ENCODE measurements around the gene CYP26C1. TPM values are rescaled to one million over a fixed set of nuclear protein-coding genes. Genes with fewer than 3 reads are reported as not detected.

The CYP26C1 gene
- total RNA-seq, 1 donor from 2014 or later: 0.05 TPM

- no peak for DNase-seq (ENCODE audit: missing footprints)
Measured at GRCh38 chr10:93074597-93075368, 14.2 kb downstream of the CYP26C1 start.

GRCh38 chr10:93075369-93076221 is 15.0 kb downstream of the CYP26C1 start:
- no peak for ATAC-seq
- DNase-seq (ENCODE audit: missing footprints): no peak
- intact Hi-C loops (cut with DNase I): no loop called here

More at GRCh38 chr10:93074597-93075368, 14.2 kb downstream of the CYP26C1 start:
- intact Hi-C loops (cut with DNase I): no loop called here
- ATAC-seq: no peak

- ATAC-seq (no peak), DNase-seq (ENCODE audit: missing footprints) (no peak)
- intact Hi-C loops (cut with DNase I): no loop called here
Measured at GRCh38 chr10:93076871-93077270, 16.3 kb downstream of the CYP26C1 start.

DNA sequence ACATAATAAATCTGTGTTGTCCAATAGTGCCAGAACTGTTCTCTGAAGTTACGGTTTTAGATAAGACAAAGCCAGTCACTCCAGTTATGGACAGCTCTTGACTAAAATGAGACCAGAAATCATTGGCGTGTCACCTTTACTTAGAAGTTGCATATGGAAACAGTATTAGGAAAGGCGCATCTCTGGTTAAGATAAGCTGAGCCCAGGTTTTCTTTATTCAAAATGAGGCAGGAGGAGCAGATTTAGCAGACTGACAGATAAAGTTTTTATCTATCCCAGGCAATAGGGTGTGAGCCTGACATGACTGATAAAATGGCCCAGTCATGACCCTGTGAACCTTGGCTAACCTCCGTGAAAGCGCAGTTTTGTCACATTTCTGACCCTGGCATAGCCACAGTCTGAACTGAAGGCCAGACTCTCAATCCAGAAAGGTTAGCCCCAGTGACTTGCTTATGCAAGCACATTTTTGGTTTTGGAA is 17.3 kb downstream of the CYP26C1 start:
- DNase-seq (ENCODE audit: missing footprints): no peak
- intact Hi-C loops (cut with DNase I): no loop called here
- no peak for ATAC-seq

DNA sequence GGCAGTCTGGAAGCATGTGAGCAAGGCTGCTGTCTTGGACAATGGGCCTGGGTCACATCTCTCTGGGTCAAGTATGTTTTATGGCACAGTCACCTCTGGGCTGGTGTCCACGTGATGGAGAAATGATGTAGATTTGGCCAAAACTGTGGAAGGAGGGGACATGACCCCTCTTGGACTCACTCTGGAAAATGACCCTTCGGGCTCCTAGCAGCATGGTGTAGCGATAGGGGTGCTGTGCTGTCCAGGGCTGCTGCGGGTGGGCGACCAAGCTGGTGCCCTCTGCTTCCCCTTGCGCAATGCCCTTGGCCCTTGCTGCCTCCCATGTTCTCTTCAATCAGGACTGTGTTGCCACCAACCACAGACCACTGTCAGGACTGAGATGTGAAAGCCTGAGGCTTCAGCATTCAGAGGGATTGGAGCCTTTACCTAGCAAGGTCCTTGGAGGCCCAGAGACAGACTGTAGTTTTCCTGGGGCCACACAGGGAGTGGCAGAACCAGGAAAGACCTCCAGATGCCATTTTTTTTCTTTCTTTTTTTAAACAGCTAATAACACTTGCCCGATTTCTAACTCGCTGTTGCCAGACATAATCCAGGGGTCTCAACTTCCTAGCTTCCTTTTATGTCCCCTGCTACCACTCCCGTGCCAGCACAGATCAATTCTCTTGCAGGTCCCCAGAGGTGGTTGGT is 19.2 kb downstream of the CYP26C1 start:
- DNase-seq (ENCODE audit: missing footprints) (no peak), ATAC-seq (no peak)
- intact Hi-C loops (cut with DNase I): loop anchor here (2.0 to 5.0 kb wide), 2 partner anchors 209 to 272 kb away; no protein-coding TSS in a partner anchor

DNA sequence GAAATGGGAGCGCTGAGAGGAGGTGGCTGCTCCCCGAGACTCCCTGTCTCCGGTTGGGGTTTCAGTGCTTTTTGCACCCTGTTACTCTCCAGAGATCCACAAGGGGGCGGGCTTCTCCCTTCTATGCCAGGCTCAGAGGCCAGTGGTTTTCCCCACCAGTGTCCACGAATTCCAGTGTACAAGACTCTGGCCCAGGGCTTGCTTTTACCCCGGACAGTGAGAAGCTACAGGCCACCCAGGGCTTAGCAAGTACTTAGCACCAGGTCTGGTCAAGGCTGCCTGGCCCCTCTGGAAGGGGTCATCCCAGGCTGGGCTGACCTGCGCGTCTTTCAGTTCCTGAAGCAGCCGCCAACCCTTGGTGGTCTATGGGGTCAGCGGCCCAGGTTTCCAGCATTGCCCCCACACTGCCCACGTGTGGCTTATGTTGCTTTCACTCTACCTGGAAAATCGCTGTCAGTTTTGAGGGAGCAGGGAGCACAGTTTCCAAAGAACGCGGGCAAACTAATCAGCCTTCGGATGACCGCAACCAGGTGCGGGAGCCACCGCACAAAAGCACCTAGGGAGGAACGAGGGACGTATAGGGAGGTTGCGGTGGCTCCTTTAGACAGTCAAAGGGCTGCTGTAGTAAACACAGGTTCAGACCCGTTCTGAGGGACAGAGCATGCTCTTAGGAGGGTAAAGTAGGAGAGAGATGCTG is 19.9 kb downstream of the CYP26C1 start:
- DNase-seq (ENCODE audit: missing footprints) (no peak), ATAC-seq (peak; percentile 50)
- intact Hi-C loops (cut with DNase I): loop anchor here (2.0 to 5.0 kb wide), 2 partner anchors 208 to 272 kb away; no protein-coding TSS in a partner anchor

DNA sequence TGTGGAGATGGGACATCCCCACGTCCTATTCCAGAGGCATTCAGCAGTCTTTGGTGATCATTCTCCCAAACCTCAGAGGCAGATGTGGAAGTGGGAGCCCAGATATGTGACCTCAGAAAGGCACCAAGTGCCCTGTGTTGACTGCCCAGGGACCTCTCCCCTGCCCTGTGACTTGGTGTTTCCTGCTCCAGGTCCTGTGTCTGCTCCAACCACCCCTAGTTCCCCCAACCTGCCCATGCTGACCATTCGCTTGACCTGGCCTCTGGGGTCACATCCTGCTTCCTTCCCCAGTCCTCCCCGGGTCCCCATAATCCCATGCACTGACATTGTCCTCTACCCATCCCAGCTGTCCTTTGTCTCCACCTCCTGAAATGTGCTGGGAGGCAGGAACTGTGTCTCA is 20.7 kb downstream of the CYP26C1 start:
- no peak for ATAC-seq
- intact Hi-C loops (cut with DNase I): loop anchor here (2.0 to 5.0 kb wide), 2 partner anchors 207 to 271 kb away; no protein-coding TSS in a partner anchor
- no peak for DNase-seq (ENCODE audit: missing footprints)

GRCh38 chr10:93081834-93082233 is 21.2 kb downstream of the CYP26C1 start:
- intact Hi-C loops (cut with DNase I): loop anchor here (2.0 to 5.0 kb wide), 2 partner anchors 207 to 270 kb away; no protein-coding TSS in a partner anchor
- ATAC-seq (no peak), DNase-seq (ENCODE audit: missing footprints) (no peak)

DNA sequence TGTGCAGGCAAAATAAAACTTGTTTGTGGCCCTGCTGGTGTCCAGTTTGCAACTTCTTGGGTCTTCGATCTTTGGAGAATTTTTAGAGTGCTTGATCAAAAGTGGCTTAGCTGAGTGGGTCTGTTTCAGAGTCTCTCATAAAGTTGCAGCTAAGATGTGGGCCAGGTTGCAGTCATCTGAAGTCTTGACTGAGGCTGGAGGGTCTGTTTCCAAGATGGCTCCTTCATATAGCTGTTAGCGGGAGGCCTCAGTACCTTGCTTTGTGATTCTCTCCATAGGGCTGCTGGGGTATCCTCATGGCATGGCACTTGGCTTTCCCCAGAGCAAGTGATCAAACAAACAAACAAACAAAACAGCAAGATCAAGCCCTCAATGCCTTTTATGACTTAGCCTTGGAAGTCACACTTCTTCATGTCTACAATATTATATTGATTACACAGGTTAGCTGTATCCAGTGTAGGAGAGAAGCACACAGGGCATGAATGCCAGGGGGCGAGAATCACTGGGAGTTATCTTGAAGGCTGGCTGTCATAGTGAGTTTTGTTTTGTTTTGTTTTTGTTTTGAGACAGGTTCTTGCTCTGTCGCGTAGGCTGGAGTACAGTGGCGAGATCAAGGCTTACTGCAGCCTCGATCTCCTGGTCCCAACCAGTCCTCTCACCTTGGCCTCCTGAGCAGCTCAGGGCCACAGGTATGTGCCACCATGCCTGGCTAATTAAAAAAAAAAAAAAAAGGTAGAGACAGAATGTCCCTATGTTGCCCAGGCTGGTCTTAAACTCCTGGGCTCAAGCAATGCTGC is 23.3 kb downstream of the CYP26C1 start:
- intact Hi-C loops (cut with DNase I): loop anchor here (5.0 kb wide), 1 partner anchor 268 kb away; no protein-coding TSS in a partner anchor
- ATAC-seq: no peak
- no peak for DNase-seq (ENCODE audit: missing footprints)

GRCh38 chr10:93085272-93085859 is 24.8 kb downstream of the CYP26C1 start:
- intact Hi-C loops (cut with DNase I): no loop called here
- ATAC-seq (no peak), DNase-seq (ENCODE audit: missing footprints) (no peak)

DNA sequence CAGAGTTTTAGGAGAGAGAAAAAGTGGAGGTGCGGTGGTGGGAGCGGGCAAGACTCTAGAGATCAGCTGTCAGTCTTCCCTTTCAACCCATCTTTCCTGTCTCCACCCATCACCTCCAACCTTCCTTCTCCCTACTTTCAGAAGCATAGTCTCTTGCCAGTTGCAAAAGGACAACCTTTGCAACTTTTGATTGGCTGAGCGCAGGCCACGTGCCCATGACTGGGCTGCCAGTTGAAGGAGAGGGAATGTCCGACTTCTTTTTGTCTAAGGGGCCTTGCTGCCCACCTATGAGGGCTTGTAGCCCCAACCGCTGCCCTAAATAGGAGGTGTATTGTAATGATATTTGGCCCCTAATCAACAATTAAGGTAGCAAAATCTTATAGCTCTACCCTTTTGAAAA is 25.7 kb downstream of the CYP26C1 start:
- no peak for ATAC-seq
- no peak for DNase-seq (ENCODE audit: missing footprints)
- intact Hi-C loops (cut with DNase I): no loop called here

- no peak for ATAC-seq
- intact Hi-C loops (cut with DNase I): no loop called here
Measured at GRCh38 chr10:93087846-93088245, 27.2 kb downstream of the CYP26C1 start.

GRCh38 chr10:93088466-93088865 is 27.9 kb downstream of the CYP26C1 start:
- intact Hi-C loops (cut with DNase I): no loop called here
- no peak for ATAC-seq
- DNase-seq (ENCODE audit: missing footprints): no peak

More at GRCh38 chr10:93087846-93088245, 27.2 kb downstream of the CYP26C1 start:
- DNase-seq (ENCODE audit: missing footprints): no peak

- intact Hi-C loops (cut with DNase I): no loop called here
Measured at GRCh38 chr10:93090619-93091018, 30.0 kb downstream of the CYP26C1 start.

DNA sequence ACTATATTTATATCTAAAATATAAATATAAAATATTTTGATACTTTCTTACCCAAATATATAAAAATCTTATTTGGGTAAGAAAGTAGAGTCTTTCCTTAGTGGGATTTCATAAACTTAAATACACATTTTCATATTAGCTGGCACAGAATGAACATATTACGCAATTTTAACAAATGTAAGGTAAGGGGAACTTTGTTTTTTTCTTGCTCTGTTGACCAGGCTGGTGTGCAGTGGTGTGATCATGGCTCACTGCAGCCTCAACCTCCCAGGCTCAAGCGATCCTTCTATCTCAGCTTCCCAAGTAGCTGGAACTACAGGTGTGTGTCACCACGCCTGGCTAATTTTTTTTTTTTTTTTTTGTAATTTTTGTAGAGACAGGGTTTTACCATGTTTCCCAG is 31.4 kb downstream of the CYP26C1 start:
- intact Hi-C loops (cut with DNase I): no loop called here
- ATAC-seq: no peak

More at GRCh38 chr10:93090619-93091018, 30.0 kb downstream of the CYP26C1 start:
- ATAC-seq (no peak), DNase-seq (ENCODE audit: missing footprints) (no peak)

DNA sequence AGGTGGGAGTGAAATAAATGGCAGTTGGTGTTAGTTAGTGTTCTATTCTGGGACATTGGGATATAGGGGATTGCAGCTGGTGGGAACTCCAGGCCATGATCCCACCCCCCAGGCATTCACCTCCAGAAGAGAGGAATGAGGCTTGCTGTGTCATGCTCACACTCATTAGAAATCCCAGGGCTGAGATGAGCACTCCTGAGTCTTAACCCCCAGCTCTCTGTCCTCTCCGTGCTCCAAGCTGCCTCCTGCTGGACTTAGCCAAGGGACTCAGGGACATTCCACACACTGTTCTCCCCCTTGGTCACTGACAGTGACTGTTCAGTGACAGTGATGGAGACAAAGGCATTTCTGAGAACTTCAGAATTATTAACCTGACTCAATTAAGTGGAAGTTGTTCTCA is 34.6 kb downstream of the CYP26C1 start:
- ATAC-seq (no peak), DNase-seq (ENCODE audit: missing footprints) (no peak)
- intact Hi-C loops (cut with DNase I): no loop called here

More for the DNA sequence above, 31.4 kb downstream of the CYP26C1 start:
- no peak for DNase-seq (ENCODE audit: missing footprints)

- intact Hi-C loops (cut with DNase I): no loop called here
- DNase-seq (ENCODE audit: missing footprints): no peak
- ATAC-seq: no peak
Measured at GRCh38 chr10:93096901-93097300, 36.3 kb downstream of the CYP26C1 start.

Measured in Right ventricle myocardium inferior (tissue), 1 donor.